Measurements from ENCODE around the gene ADGRG1.
"Not testable (repeated sequence)": the region's sequence is repeated elsewhere in the genome, so short reads cannot be mapped to it uniquely, and the experiment has no call there.

ADGRG1 gene

GRCh38 chr16:57709663-57710062, 81.2 kb downstream of the ADGRG1 start:
- Histone ChIP-seq H3K4me1 (ENCODE audit: control insufficient read depth, insufficient read depth, low read length, poor library complexity, severe bottlenecking) (no peaks in the 10 kb centered on the region), H3K27ac (ENCODE audit: low read depth, low read length, severe bottlenecking) (no peak overlapping the region), H3K36me3 (ENCODE audit: control insufficient read depth, insufficient read depth, low read length) (no peaks in the 10 kb centered on the region), H3K9me3 (ENCODE audit: control insufficient read depth, low read length) (no peaks in the 10 kb centered on the region), H3K4me3 (ENCODE audit: extremely low read depth, insufficient read depth, low read length, poor library complexity, severe bottlenecking) (no peak overlapping the region)
- 86 to 94% methylated on average over 1 to 2 of the region's 3 CpGs for WGBS, 2 experiments (ENCODE audit: insufficient coverage in 2 of 2)

- Histone ChIP-seq H3K4me1 (ENCODE audit: control insufficient read depth, insufficient read depth, low read length, poor library complexity, severe bottlenecking) (no peaks in the 10 kb centered on the region), H3K27ac (ENCODE audit: low read depth, low read length, severe bottlenecking) (no peak overlapping the region), H3K9me3 (ENCODE audit: control insufficient read depth, low read length) (no peaks in the 10 kb centered on the region), H3K4me3 (ENCODE audit: extremely low read depth, insufficient read depth, low read length, poor library complexity, severe bottlenecking) (no peak overlapping the region), H3K36me3 (ENCODE audit: control insufficient read depth, insufficient read depth, low read length) (no peaks in the 10 kb centered on the region)
- 93 to 94% methylated on average over 4 to 5 of the region's 5 CpGs for WGBS, 2 experiments (ENCODE audit: insufficient coverage in 2 of 2)
These were observed 82.9 kb downstream of the ADGRG1 start for GRCh38 chr16:57711346-57711745.

- Histone ChIP-seq H3K9me3 (ENCODE audit: control insufficient read depth, low read length) (no peaks in the 10 kb centered on the region), H3K4me1 (ENCODE audit: control insufficient read depth, insufficient read depth, low read length, poor library complexity, severe bottlenecking) (no peaks in the 10 kb centered on the region), H3K36me3 (ENCODE audit: control insufficient read depth, insufficient read depth, low read length) (no peaks in the 10 kb centered on the region), H3K4me3 (ENCODE audit: extremely low read depth, insufficient read depth, low read length, poor library complexity, severe bottlenecking) (no peak overlapping the region), H3K27ac (ENCODE audit: low read depth, low read length, severe bottlenecking) (no peak overlapping the region)
- WGBS, 2 experiments (ENCODE audit: insufficient coverage in 2 of 2): 100% methylated on average over 1 of the region's 3 CpGs; no CpG with 5 or more reads in 1 of the 2 experiments
These were observed 83.6 kb downstream of the ADGRG1 start for GRCh38 chr16:57711993-57712392.

GRCh38 chr16:57712569-57712968, 84.1 kb downstream of the ADGRG1 start:
- H3K9me3 ChIP-seq (ENCODE audit: control insufficient read depth, low read length); H3K4me3 ChIP-seq (ENCODE audit: extremely low read depth, insufficient read depth, low read length, poor library complexity, severe bottlenecking); H3K36me3 ChIP-seq (ENCODE audit: control insufficient read depth, insufficient read depth, low read length); H3K27ac ChIP-seq (ENCODE audit: low read depth, low read length, severe bottlenecking); H3K4me1 ChIP-seq (ENCODE audit: control insufficient read depth, insufficient read depth, low read length, poor library complexity, severe bottlenecking): not testable (repeated sequence)
- WGBS, 2 experiments (ENCODE audit: insufficient coverage in 2 of 2): 86 to 88% methylated on average over 5 of the region's 6 CpGs

GRCh38 chr16:57713596-57713995, 85.2 kb downstream of the ADGRG1 start:
- Histone ChIP-seq H3K36me3 (ENCODE audit: control insufficient read depth, insufficient read depth, low read length) (no peaks in the 10 kb centered on the region), H3K4me1 (ENCODE audit: control insufficient read depth, insufficient read depth, low read length, poor library complexity, severe bottlenecking) (no peaks in the 10 kb centered on the region), H3K9me3 (ENCODE audit: control insufficient read depth, low read length) (no peaks in the 10 kb centered on the region), H3K4me3 (ENCODE audit: extremely low read depth, insufficient read depth, low read length, poor library complexity, severe bottlenecking) (no peak overlapping the region), H3K27ac (ENCODE audit: low read depth, low read length, severe bottlenecking) (no peak overlapping the region)
- 92% methylated on average over 8 of the region's 8 CpGs for WGBS, 2 experiments (ENCODE audit: insufficient coverage in 2 of 2)

GRCh38 chr16:57714047-57714446, 85.6 kb downstream of the ADGRG1 start:
- 95 to 97% methylated on average over 4 to 5 of the region's 6 CpGs for WGBS, 2 experiments (ENCODE audit: insufficient coverage in 2 of 2)

More at GRCh38 chr16:57714047-57714446, 85.6 kb downstream of the ADGRG1 start:
- Histone ChIP-seq H3K27ac (ENCODE audit: low read depth, low read length, severe bottlenecking) (no peak overlapping the region), H3K4me1 (ENCODE audit: control insufficient read depth, insufficient read depth, low read length, poor library complexity, severe bottlenecking) (no peaks in the 10 kb centered on the region), H3K36me3 (ENCODE audit: control insufficient read depth, insufficient read depth, low read length) (no peaks in the 10 kb centered on the region), H3K4me3 (ENCODE audit: extremely low read depth, insufficient read depth, low read length, poor library complexity, severe bottlenecking) (no peak overlapping the region), H3K9me3 (ENCODE audit: control insufficient read depth, low read length) (no peaks in the 10 kb centered on the region)

Measured in mesodermal cell (in vitro differentiated cells).